Fibroblast of pulmonary artery (primary cell): ENCODE results near the gene TMPRSS2.

Experiments
- DNase-seq: peaks from one replicate; pipeline ENCODE4 v3.0.0-alpha.2; 2010; ENCODE audit warnings: low read depth
- H3K4me3 ChIP-seq: replicated peaks from 2 replicates; pipeline ENCODE4 v1.5.1; 2011; ENCODE audit warnings: low read depth, mild to moderate bottlenecking, control low read depth, low read length, moderate library complexity
- CTCF ChIP-seq: IDR thresholded peaks from 2 replicates; pipeline ENCODE4 v1.5.1; 2011; ENCODE audit warnings: mild to moderate bottlenecking, control low read depth, low read length, inconsistent platforms; ENCODE audit errors: missing control alignments

Gene TMPRSS2

GRCh38 chr21:41523175-41523574 is 15.2 kb upstream of the TMPRSS2 start:
- no peak for TF ChIP-seq CTCF
- DNase-seq = no peak
- no peak overlapping the region for H3K4me3 ChIP-seq

DNA sequence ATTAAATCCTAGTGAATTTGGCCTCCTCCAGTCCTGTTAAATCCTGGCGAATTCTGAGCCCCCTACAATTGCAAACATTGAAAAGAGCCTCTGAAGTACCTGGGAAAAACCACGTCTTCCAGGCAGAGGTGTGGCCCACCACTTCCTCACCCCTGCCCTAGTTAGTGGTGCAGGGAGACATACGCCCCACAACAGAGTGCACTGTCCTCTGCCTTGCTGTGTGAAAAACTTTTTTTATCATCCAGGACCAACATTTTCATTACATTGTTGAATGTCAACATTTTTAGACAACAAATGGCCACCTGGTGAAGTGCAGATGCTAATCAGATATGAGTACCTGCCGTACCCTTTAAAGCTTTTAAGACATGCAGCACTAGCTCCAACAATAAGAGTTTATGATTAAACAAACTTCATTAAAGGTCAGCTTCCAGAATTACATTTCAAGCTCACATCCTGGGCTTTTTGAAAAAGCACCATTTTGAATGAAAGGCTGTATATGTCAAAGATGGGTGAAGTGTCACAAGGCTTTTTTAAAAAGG is 13.6 kb upstream of the TMPRSS2 start:
- DNase-seq = no peak
- H3K4me3 ChIP-seq = no peak overlapping the region
- no peak for TF ChIP-seq CTCF

- DNase-seq = no peak
- TF ChIP-seq CTCF = no peak
- no peak overlapping the region for H3K4me3 ChIP-seq
Observed at GRCh38 chr21:41520560-41521442, 12.8 kb upstream of the TMPRSS2 start.

DNA sequence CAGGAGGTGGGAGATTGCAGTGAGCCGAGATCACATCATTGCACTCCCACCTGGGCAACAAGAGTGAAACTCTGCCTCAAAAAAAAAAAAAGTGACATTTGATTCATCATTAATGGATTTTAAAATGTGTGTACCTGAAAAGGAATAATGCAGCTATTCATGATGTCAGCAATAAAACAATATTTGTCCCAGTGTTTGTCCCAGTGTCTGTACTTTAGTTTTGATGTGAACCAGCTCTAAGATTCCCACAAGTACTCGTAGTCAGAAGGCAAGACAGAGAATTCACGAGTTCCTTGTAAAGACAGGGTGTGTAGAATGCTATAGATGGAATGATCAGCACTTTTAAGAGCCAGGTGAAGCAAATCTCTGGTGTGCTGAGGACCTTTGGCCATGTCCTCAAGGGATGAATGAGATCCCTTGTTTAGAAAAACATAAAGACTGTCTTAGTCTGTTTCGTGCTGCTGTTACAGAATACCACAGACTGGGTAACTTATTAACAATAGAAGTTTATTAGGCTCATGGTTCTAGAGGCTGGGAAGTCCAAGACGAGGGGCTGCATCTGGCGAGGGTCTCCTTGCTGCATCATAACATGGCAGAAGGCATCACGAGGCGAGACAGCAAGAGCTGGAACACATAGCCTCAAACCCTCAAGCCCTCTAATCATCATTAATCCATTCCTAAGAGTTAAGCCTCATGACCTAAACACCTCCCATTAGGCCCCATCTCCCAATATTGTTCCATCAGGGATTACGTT is 12.0 kb upstream of the TMPRSS2 start:
- DNase-seq = no peak
- no peak overlapping the region for H3K4me3 ChIP-seq
- no peak for TF ChIP-seq CTCF

DNA sequence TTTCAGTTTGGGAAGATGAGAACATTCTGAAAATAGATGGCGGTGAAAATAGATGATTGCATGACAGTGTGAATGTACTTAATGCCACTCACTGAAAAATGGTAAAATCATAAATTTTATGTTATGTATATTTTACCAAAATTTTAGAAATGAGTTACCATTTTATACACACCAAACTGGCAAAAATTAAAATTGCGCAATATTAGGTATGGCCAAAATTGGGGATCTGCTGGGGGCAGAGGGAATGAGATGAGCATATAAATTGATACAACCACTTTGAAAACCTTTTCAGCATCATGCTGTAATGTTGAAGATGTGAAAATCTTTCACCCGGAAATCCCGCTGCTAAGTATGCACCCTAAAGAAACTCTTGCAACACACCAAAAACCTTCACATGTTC is 10.8 kb upstream of the TMPRSS2 start:
- H3K4me3 ChIP-seq = no peak overlapping the region
- no peak for TF ChIP-seq CTCF
- DNase-seq = no peak

DNA sequence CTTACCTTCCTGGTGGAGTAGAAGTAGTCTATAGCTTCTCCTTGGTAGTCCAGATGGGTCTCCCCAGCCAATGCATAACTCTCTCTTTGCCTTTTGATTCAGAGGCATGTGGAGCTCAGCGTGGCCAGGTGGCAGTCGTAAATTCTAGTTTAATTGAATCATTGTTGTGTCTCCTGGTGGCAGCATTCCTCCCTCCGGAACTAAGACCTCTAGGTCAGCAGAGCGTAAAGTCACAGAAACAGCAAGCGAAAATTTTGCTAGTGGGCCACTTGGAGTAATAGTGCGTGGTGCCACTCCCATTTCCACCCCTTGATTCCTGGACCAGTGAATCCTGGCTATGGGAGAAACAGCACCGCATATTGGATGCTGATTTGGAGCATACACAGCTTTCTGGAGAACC is 3.9 kb upstream of the TMPRSS2 start:
- no peak for TF ChIP-seq CTCF
- no peak overlapping the region for H3K4me3 ChIP-seq
- no peak for DNase-seq
